Measurements from ENCODE around the gene SSR3. TPM values are rescaled to one million over a fixed set of nuclear protein-coding genes. Genes with fewer than 3 reads are reported as not detected.

SSR3 gene
- total RNA-seq, 1 donor from 2014 or later, result 562 TPM

GRCh38 chr3:156527060-156527459 lies 27.9 kb downstream of the SSR3 start:
- H3K4me3 ChIP-seq (ENCODE audit: insufficient read depth, low read depth, low read length), result no peak overlapping the region
- Mint-ChIP-seq H3K4me1 (ENCODE audit: low read depth, unreplicated experiment) (no peaks in the 10 kb centered on the region), H3K9me3 (ENCODE audit: unreplicated experiment) (no peaks in the 10 kb centered on the region), H3K36me3 (ENCODE audit: low read depth, unreplicated experiment) (peaks cover 8% of the 10 kb centered on the region), H3K27me3 (ENCODE audit: low read depth, unreplicated experiment) (no peaks in the 10 kb centered on the region), H3K4me3 (ENCODE audit: unreplicated experiment) (no peak overlapping the region), H3K27ac (ENCODE audit: unreplicated experiment) (no peak overlapping the region)
- FAIRE-seq, result no peak
- no peaks in the 10 kb centered on the region for H3K27me3 ChIP-seq (ENCODE audit: insufficient read depth, low read length)
- no peaks in the 10 kb centered on the region for H3K4me1 ChIP-seq (ENCODE audit: insufficient read depth, low read length)
- H3K9me3 ChIP-seq (ENCODE audit: insufficient read depth, low read depth, low read length), result no peaks in the 10 kb centered on the region
- DNase-seq (ENCODE audit: low read depth), result no peak
- H4K20me1 ChIP-seq (ENCODE audit: insufficient read depth, low read length), result no peaks in the 10 kb centered on the region
- H3K9ac ChIP-seq (ENCODE audit: low read length), result no peak overlapping the region
- no peak overlapping the region for H3K4me2 ChIP-seq (ENCODE audit: low read length)
- TF ChIP-seq, protein P1, sequence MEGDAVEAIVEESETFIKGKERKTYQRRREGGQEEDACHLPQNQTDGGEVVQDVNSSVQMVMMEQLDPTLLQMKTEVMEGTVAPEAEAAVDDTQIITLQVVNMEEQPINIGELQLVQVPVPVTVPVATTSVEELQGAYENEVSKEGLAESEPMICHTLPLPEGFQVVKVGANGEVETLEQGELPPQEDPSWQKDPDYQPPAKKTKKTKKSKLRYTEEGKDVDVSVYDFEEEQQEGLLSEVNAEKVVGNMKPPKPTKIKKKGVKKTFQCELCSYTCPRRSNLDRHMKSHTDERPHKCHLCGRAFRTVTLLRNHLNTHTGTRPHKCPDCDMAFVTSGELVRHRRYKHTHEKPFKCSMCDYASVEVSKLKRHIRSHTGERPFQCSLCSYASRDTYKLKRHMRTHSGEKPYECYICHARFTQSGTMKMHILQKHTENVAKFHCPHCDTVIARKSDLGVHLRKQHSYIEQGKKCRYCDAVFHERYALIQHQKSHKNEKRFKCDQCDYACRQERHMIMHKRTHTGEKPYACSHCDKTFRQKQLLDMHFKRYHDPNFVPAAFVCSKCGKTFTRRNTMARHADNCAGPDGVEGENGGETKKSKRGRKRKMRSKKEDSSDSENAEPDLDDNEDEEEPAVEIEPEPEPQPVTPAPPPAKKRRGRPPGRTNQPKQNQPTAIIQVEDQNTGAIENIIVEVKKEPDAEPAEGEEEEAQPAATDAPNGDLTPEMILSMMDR (IDR thresholded peaks at IDR 0.05; ENCODE audit: insufficient read depth, low read depth, low read length), result no peak
- no peak for TF ChIP-seq EZH2 (IDR thresholded peaks at IDR 0.05; ENCODE audit: insufficient read depth, low read length)
- no peak overlapping the region for H2AFZ ChIP-seq (ENCODE audit: low read depth, low read length)
- no peak overlapping the region for H3K27ac ChIP-seq (ENCODE audit: low read depth, low read length)
- no peaks in the 10 kb centered on the region for H3K79me2 ChIP-seq (ENCODE audit: insufficient read depth, low read length)
- H3K36me3 ChIP-seq (ENCODE audit: insufficient read depth, low read length), result no peaks in the 10 kb centered on the region

DNA sequence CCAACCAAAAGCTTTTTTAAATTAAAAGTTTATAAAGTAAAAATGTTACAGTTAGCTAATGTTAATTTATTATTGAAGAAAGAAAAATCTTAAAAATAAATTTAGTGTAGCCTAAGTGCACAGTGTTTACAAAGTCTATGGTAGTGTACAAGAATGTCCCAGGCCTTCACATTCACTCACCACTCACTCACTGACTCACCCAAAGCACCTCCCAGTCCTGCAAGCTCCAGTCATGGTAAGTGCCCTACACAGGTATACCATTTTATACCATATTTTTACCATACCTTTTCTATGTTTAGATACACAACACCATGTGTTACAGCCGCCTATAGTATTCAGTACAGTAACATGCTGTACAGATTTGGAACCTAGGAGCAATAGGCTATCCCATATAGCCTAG lies 29.1 kb downstream of the SSR3 start:
- no peaks in the 10 kb centered on the region for H3K36me3 ChIP-seq (ENCODE audit: insufficient read depth, low read length)

DNA sequence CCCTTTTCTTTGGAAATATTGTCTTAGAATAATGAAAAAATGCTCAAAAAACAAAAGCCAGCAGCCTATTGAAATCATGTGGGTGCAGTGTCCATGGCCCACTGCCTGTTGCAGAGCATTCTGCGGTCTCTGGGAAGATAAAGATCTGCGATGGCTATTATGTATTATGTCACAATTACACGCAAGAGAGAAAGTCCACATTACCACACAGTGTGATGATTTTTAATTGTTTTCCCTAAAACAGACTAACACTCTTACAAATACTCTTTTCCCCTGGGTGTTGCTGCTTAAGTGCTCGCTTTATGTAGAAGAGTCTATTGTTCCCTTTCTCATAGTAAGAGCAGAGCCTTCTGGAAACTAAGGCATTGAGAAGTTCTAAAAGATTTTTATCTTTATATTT lies 32.2 kb downstream of the SSR3 start:
- FAIRE-seq, result no peak
- H3K36me3 Mint-ChIP-seq (ENCODE audit: low read depth, unreplicated experiment), result peaks cover 4% of the 10 kb centered on the region
- H3K27ac Mint-ChIP-seq (ENCODE audit: unreplicated experiment), result no peak overlapping the region
- Histone ChIP-seq H4K20me1 (ENCODE audit: insufficient read depth, low read length) (no peaks in the 10 kb centered on the region), H3K4me3 (ENCODE audit: insufficient read depth, low read depth, low read length) (no peak overlapping the region), H3K4me2 (ENCODE audit: low read length) (no peak overlapping the region), H3K27me3 (ENCODE audit: insufficient read depth, low read length) (no peaks in the 10 kb centered on the region), H3K36me3 (ENCODE audit: insufficient read depth, low read length) (no peaks in the 10 kb centered on the region), H3K9ac (ENCODE audit: low read length) (no peak overlapping the region), H2AFZ (ENCODE audit: low read depth, low read length) (no peak overlapping the region), H3K4me1 (ENCODE audit: insufficient read depth, low read length) (no peaks in the 10 kb centered on the region), H3K79me2 (ENCODE audit: insufficient read depth, low read length) (no peaks in the 10 kb centered on the region), H3K27ac (ENCODE audit: low read depth, low read length) (no peak overlapping the region), H3K9me3 (ENCODE audit: insufficient read depth, low read depth, low read length) (no peaks in the 10 kb centered on the region)
- peaks cover 8% of the 10 kb centered on the region for H3K4me1 Mint-ChIP-seq (ENCODE audit: low read depth, unreplicated experiment)
- TF ChIP-seq, protein P1 (IDR thresholded peaks at IDR 0.05; ENCODE audit: insufficient read depth, low read depth, low read length), result no peak
- TF ChIP-seq EZH2 (IDR thresholded peaks at IDR 0.05; ENCODE audit: insufficient read depth, low read length), result no peak
- H3K27me3 Mint-ChIP-seq (ENCODE audit: low read depth, unreplicated experiment), result no peaks in the 10 kb centered on the region
- H3K9me3 Mint-ChIP-seq (ENCODE audit: unreplicated experiment), result no peaks in the 10 kb centered on the region
- peak; percentile 59 for DNase-seq (ENCODE audit: low read depth)
- H3K4me3 Mint-ChIP-seq (ENCODE audit: unreplicated experiment), result no peak overlapping the region

More for the DNA sequence above, 29.1 kb downstream of the SSR3 start:
- Histone ChIP-seq H3K79me2 (ENCODE audit: insufficient read depth, low read length) (no peaks in the 10 kb centered on the region), H3K27me3 (ENCODE audit: insufficient read depth, low read length) (no peaks in the 10 kb centered on the region), H3K4me3 (ENCODE audit: insufficient read depth, low read depth, low read length) (no peak overlapping the region), H2AFZ (ENCODE audit: low read depth, low read length) (no peak overlapping the region), H3K4me1 (ENCODE audit: insufficient read depth, low read length) (no peaks in the 10 kb centered on the region), H3K9me3 (ENCODE audit: insufficient read depth, low read depth, low read length) (no peaks in the 10 kb centered on the region), H4K20me1 (ENCODE audit: insufficient read depth, low read length) (no peaks in the 10 kb centered on the region), H3K27ac (ENCODE audit: low read depth, low read length) (no peak overlapping the region), H3K9ac (ENCODE audit: low read length) (no peak overlapping the region), H3K4me2 (ENCODE audit: low read length) (no peak overlapping the region)
- DNase-seq (ENCODE audit: low read depth) (no peak), FAIRE-seq (no peak)
- H3K27ac Mint-ChIP-seq (ENCODE audit: unreplicated experiment), result no peak overlapping the region
- H3K4me1 Mint-ChIP-seq (ENCODE audit: low read depth, unreplicated experiment), result no peaks in the 10 kb centered on the region
- H3K36me3 Mint-ChIP-seq (ENCODE audit: low read depth, unreplicated experiment), result peaks cover 8% of the 10 kb centered on the region
- no peak overlapping the region for H3K4me3 Mint-ChIP-seq (ENCODE audit: unreplicated experiment)
- TF ChIP-seq, protein P1 (IDR thresholded peaks at IDR 0.05; ENCODE audit: insufficient read depth, low read depth, low read length), result no peak
- no peak for TF ChIP-seq EZH2 (IDR thresholded peaks at IDR 0.05; ENCODE audit: insufficient read depth, low read length)
- H3K27me3 Mint-ChIP-seq (ENCODE audit: low read depth, unreplicated experiment), result no peaks in the 10 kb centered on the region
- no peaks in the 10 kb centered on the region for H3K9me3 Mint-ChIP-seq (ENCODE audit: unreplicated experiment)

Measured in astrocyte (in vitro differentiated cells and primary cell).